ENCODE data around the gene LKAAEAR1. TPM values are rescaled to one million over a fixed set of nuclear protein-coding genes. Genes with fewer than 3 reads are reported as not detected.

LKAAEAR1 gene
- total RNA-seq, 1 donor from 2014 or later = not detected

DNA sequence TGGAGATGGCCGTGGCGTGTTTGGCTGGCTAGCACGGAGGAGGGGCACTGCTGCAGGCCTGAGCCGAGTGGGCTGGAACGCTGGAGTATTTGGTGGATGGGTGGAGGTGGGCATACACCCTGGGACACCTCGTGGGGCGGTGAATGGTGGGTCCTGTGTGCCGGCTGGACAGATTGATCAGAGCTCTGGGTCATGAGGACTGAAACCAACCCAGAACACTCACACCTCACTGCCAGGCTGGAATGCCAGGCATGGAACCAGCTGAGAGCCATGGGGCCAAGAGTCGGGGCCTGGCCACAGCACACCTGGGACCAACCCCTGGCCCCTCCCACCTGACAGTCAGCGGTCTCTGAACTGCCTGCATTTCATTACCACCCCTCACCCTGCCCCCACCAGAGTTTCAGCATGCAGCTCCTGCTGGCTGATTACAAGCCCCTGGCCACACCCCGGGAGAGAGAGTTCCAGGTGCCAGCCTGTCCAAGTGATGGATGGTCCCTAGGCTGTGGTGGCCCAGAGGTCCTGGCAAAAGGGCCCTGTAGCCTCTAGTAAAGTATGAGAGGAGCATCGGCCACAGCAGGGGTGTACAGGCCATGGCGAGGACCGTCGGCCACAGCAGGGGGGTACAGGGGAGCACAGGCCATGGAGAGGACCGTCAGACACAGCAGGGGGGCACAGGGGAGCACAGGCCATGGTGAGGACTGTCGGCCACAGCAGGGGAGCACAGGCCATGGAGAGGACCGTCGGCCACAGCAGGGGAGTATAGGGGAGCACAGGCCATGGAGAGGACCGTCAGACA lies 19.9 kb upstream of the LKAAEAR1 start:
- Mint-ChIP-seq H3K27me3 (ENCODE audit: unreplicated experiment) (peaks cover 8% of the 10 kb centered on the region), H3K4me1 (ENCODE audit: unreplicated experiment) (no peaks in the 10 kb centered on the region), H3K4me3 (ENCODE audit: unreplicated experiment) (no peak overlapping the region), H3K27ac (ENCODE audit: unreplicated experiment) (no peak overlapping the region), H3K9me3 (ENCODE audit: unreplicated experiment) (no peaks in the 10 kb centered on the region), H3K36me3 (ENCODE audit: low read depth, unreplicated experiment) (no peaks in the 10 kb centered on the region)
- DNase-seq (ENCODE audit: low spot score) = peak; percentile 2
- TF ChIP-seq, protein P1, sequence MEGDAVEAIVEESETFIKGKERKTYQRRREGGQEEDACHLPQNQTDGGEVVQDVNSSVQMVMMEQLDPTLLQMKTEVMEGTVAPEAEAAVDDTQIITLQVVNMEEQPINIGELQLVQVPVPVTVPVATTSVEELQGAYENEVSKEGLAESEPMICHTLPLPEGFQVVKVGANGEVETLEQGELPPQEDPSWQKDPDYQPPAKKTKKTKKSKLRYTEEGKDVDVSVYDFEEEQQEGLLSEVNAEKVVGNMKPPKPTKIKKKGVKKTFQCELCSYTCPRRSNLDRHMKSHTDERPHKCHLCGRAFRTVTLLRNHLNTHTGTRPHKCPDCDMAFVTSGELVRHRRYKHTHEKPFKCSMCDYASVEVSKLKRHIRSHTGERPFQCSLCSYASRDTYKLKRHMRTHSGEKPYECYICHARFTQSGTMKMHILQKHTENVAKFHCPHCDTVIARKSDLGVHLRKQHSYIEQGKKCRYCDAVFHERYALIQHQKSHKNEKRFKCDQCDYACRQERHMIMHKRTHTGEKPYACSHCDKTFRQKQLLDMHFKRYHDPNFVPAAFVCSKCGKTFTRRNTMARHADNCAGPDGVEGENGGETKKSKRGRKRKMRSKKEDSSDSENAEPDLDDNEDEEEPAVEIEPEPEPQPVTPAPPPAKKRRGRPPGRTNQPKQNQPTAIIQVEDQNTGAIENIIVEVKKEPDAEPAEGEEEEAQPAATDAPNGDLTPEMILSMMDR (IDR thresholded peaks at IDR 0.05; ENCODE audit: unreplicated experiment) = no peak

DNA sequence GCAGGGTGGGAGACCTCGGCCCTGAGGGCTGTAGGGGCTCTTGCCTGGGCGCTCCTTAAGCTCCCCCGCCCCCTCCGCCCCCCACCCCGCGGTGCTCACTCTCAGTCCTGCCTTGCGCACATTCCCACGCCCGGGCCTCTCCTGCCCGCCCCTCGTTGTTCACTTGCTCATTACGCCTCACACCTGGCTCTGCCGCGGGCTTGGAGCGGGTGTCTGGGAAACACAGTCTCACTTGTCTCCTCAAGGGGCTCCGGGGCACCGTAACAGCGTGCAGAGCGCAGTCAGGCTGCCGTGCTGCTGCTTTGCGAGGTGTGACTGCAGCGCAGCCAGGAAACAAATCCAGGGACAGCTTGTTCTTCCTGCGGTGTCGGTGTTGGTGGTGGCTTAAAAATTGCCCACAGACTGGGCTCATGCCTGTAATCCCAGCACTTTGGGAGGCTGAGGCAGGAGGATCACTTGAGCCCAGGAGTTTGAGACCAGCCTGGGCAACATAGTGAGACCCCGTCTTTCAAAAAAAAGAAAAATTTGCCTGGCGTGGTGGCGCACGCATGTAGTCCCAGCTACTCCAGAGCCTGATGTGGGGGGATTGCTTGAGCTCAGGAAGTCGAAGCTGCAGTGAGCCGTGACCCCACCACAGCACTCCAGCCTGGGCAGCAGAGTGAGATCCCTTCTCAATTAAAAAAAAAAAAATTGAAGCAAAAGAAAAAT lies 18.6 kb upstream of the LKAAEAR1 start:
- H3K36me3 Mint-ChIP-seq (ENCODE audit: low read depth, unreplicated experiment) = no peaks in the 10 kb centered on the region
- H3K27ac Mint-ChIP-seq (ENCODE audit: unreplicated experiment) = no peak overlapping the region
- TF ChIP-seq, protein P1 (IDR thresholded peaks at IDR 0.05; ENCODE audit: unreplicated experiment) = no peak
- H3K4me1 Mint-ChIP-seq (ENCODE audit: unreplicated experiment) = no peaks in the 10 kb centered on the region
- H3K4me3 Mint-ChIP-seq (ENCODE audit: unreplicated experiment) = peak overlapping the region; percentile 67
- H3K9me3 Mint-ChIP-seq (ENCODE audit: unreplicated experiment) = no peaks in the 10 kb centered on the region
- H3K27me3 Mint-ChIP-seq (ENCODE audit: unreplicated experiment) = peaks cover 8% of the 10 kb centered on the region
- DNase-seq (ENCODE audit: low spot score) = no peak

DNA sequence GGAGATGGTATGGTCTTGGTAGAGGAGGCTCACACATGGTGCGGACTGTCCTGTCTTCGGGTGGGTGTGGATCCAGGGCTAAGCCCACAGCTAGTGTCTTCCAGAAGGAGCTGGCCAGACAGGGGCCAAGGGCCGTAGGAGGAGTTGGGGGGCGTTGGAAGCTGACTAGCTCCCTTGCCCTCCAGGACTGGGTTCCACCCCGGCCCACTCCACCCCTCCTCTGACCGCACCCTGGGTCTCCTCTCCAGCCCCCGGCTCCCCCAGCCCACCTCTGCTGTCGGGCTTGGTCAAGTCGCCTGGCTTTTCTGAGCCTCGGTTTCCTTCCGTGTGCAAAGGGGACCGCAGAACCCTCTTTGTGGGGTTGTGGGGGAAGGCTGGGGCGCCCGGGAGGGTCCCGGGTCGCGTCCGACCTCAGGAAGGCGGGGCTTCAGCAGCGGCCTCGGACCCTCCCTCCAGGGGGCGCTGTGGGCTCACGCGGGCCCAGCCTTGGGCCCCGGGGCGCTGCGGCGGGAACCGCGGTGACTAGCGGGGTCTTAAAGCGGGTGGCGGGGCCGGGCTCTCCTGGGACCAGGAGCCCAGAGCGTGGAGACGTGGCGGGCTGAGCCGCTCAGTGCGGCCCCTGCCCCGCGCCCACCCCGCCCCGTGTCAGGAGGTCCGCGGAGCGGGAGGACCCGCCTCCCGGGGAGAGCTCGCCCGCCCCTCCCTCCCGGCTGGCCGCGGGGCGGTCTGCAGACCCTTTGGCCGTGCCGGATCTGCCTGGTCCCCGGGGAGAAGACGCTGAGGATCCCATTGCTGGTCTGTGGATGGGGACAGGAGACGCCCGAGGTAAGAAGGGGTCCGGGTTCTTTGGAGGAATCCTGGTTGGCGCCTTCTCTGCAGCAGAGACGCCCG lies 17.8 kb upstream of the LKAAEAR1 start:
- peak; percentile 79 for DNase-seq (ENCODE audit: low spot score)
- TF ChIP-seq, protein P1 (IDR thresholded peaks at IDR 0.05; ENCODE audit: unreplicated experiment) = peak; percentile 98
- H3K27me3 Mint-ChIP-seq (ENCODE audit: unreplicated experiment) = peaks cover 8% of the 10 kb centered on the region
- no peaks in the 10 kb centered on the region for H3K4me1 Mint-ChIP-seq (ENCODE audit: unreplicated experiment)
- peaks cover 1% of the 10 kb centered on the region for H3K36me3 Mint-ChIP-seq (ENCODE audit: low read depth, unreplicated experiment)
- peaks cover under 1% of the 10 kb centered on the region for H3K9me3 Mint-ChIP-seq (ENCODE audit: unreplicated experiment)
- peak overlapping the region; percentile 76 for H3K4me3 Mint-ChIP-seq (ENCODE audit: unreplicated experiment)
- no peak overlapping the region for H3K27ac Mint-ChIP-seq (ENCODE audit: unreplicated experiment)

DNA sequence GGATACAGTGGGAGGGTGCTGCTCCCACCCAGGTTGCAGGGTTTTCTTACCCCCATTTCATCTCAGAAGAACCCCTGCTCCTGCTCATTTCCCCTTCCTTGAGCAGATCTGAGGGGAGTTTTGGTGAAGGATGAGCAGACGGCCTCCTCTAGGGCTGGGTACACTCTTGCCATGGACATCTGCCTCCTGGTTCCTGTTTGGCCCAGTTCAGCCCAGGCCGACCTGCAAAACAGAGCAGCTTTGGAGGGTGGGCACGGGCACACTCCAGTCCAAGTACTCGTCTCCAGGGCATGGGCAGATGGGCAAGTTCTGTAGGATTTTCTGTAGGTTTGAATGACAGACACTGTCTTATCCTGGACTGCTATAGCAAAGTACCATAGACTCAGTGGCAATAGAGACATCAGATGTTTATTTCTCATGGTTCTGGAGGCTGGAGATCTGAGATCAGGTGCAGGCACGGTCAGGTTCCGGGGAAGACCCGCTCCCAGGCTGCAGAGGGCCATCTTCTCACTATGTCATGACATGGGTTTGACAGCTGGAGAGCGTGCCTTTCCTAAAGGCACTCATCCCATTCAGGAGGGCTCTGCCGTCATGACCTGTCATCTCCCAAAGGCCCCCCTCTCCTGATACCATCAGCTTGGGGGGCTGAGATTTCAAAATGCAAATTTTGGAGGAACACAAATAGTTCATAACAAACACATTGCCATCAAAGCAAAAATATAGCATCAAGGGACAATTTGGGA lies 16.9 kb upstream of the LKAAEAR1 start:
- DNase-seq (ENCODE audit: low spot score) = no peak
- H3K9me3 Mint-ChIP-seq (ENCODE audit: unreplicated experiment) = peaks cover 5% of the 10 kb centered on the region
- H3K4me1 Mint-ChIP-seq (ENCODE audit: unreplicated experiment) = peaks cover 3% of the 10 kb centered on the region
- H3K27me3 Mint-ChIP-seq (ENCODE audit: unreplicated experiment) = peaks cover 14% of the 10 kb centered on the region
- H3K4me3 Mint-ChIP-seq (ENCODE audit: unreplicated experiment) = peak overlapping the region; percentile 76
- H3K27ac Mint-ChIP-seq (ENCODE audit: unreplicated experiment) = no peak overlapping the region
- TF ChIP-seq, protein P1 (IDR thresholded peaks at IDR 0.05; ENCODE audit: unreplicated experiment) = no peak
- H3K36me3 Mint-ChIP-seq (ENCODE audit: low read depth, unreplicated experiment) = peaks cover 9% of the 10 kb centered on the region
